ENCODE measurements around the gene SLC39A11. TPM values are rescaled to one million over a fixed set of nuclear protein-coding genes. Genes with fewer than 3 reads are reported as not detected.
A peak's percentile ranks its signal among the peaks of the same experiment; 100 is the strongest.

Gene SLC39A11
- total and polyA plus RNA-seq, 2 of the 13 experiments (the other 11 are each of a cell fraction or from before 2014, with no cell fraction given): 17.2 to 31.5 TPM

DNA sequence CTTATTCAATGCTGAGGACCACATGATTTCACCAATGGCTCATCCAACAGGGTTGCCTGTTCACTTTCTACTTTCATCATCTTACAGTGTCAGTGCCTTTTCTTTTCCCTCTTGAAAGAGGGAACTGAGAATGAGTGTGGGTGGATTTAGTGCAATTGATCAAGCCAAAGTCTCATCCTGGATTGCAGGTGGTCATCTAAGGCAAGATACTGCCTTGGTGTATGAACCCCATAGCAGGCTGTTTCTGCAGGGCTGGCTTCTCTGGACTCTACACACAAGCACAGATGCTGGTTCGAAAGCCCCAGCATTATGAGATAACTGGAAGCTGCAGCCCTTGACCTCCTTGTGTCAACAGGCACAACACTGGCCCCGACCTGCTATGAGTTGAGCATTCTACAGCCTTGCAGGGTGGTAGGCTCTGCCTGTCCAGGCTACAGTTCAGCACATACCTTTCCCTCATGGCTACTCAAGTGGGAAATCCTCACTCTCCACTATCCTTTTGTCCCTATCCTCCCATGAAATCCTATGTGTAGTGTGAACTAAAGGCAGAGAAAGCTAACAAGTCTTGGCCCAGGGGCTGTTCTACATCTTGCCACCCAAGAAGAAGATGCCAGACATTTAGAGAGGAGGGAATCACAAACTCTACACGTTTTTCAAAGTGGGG lies 358.7 kb downstream of the SLC39A11 start (continued):
- TF ChIP-seq SOX13 (IDR thresholded peaks at IDR 0.05) (no peak), SOX13 (CRISPR knock-in tag; conservative IDR thresholded peaks at IDR 0.05 in 1 of 2, IDR thresholded peaks at IDR 0.05 in 1 of 2) (peak in 1 of 2 experiments; percentile 30; a peak in 1 of 4 replicates), ZNF160 (CRISPR knock-in tag; IDR thresholded peaks at IDR 0.05) (no peak), AKAP8 (CRISPR knock-in tag; IDR thresholded peaks at IDR 0.05) (no peak), TP53 (CRISPR knock-in tag; conservative IDR thresholded peaks at IDR 0.05) (no peak), SAFB2 (CRISPR knock-in tag; IDR thresholded peaks at IDR 0.05; ENCODE audit: borderline replicate concordance, low read depth) (no peak), KDM5B (CRISPR knock-in tag; IDR thresholded peaks at IDR 0.05; ENCODE audit: borderline replicate concordance) (no peak; the same call in 1 of the 2 replicates)
- TF ChIP-seq, protein P1, sequence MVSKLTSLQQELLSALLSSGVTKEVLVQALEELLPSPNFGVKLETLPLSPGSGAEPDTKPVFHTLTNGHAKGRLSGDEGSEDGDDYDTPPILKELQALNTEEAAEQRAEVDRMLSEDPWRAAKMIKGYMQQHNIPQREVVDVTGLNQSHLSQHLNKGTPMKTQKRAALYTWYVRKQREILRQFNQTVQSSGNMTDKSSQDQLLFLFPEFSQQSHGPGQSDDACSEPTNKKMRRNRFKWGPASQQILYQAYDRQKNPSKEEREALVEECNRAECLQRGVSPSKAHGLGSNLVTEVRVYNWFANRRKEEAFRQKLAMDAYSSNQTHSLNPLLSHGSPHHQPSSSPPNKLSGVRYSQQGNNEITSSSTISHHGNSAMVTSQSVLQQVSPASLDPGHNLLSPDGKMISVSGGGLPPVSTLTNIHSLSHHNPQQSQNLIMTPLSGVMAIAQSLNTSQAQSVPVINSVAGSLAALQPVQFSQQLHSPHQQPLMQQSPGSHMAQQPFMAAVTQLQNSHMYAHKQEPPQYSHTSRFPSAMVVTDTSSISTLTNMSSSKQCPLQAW (CRISPR knock-in tag; IDR thresholded peaks at IDR 0.05): peak; percentile 49; the same call in 1 of the 2 replicates
- TF ChIP-seq, protein P2, sequence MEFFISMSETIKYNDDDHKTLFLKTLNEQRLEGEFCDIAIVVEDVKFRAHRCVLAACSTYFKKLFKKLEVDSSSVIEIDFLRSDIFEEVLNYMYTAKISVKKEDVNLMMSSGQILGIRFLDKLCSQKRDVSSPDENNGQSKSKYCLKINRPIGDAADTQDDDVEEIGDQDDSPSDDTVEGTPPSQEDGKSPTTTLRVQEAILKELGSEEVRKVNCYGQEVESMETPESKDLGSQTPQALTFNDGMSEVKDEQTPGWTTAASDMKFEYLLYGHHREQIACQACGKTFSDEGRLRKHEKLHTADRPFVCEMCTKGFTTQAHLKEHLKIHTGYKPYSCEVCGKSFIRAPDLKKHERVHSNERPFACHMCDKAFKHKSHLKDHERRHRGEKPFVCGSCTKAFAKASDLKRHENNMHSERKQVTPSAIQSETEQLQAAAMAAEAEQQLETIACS (CRISPR knock-in tag; IDR thresholded peaks at IDR 0.05): no peak
- TF ChIP-seq, protein P3, sequence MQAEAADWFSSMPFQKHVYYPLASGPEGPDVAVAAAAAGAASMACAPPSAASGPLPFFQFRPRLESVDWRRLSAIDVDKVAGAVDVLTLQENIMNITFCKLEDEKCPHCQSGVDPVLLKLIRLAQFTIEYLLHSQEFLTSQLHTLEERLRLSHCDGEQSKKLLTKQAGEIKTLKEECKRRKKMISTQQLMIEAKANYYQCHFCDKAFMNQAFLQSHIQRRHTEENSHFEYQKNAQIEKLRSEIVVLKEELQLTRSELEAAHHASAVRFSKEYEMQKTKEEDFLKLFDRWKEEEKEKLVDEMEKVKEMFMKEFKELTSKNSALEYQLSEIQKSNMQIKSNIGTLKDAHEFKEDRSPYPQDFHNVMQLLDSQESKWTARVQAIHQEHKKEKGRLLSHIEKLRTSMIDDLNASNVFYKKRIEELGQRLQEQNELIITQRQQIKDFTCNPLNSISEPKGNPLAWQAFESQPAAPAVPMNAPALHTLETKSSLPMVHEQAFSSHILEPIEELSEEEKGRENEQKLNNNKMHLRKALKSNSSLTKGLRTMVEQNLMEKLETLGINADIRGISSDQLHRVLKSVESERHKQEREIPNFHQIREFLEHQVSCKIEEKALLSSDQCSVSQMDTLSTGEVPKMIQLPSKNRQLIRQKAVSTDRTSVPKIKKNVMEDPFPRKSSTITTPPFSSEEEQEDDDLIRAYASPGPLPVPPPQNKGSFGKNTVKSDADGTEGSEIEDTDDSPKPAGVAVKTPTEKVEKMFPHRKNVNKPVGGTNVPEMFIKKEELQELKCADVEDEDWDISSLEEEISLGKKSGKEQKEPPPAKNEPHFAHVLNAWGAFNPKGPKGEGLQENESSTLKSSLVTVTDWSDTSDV (CRISPR knock-in tag; IDR thresholded peaks at IDR 0.05): no peak
- TF ChIP-seq, protein P4, sequence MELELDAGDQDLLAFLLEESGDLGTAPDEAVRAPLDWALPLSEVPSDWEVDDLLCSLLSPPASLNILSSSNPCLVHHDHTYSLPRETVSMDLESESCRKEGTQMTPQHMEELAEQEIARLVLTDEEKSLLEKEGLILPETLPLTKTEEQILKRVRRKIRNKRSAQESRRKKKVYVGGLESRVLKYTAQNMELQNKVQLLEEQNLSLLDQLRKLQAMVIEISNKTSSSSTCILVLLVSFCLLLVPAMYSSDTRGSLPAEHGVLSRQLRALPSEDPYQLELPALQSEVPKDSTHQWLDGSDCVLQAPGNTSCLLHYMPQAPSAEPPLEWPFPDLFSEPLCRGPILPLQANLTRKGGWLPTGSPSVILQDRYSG (CRISPR knock-in tag; IDR thresholded peaks at IDR 0.05): no peak
- TF ChIP-seq, protein P5, sequence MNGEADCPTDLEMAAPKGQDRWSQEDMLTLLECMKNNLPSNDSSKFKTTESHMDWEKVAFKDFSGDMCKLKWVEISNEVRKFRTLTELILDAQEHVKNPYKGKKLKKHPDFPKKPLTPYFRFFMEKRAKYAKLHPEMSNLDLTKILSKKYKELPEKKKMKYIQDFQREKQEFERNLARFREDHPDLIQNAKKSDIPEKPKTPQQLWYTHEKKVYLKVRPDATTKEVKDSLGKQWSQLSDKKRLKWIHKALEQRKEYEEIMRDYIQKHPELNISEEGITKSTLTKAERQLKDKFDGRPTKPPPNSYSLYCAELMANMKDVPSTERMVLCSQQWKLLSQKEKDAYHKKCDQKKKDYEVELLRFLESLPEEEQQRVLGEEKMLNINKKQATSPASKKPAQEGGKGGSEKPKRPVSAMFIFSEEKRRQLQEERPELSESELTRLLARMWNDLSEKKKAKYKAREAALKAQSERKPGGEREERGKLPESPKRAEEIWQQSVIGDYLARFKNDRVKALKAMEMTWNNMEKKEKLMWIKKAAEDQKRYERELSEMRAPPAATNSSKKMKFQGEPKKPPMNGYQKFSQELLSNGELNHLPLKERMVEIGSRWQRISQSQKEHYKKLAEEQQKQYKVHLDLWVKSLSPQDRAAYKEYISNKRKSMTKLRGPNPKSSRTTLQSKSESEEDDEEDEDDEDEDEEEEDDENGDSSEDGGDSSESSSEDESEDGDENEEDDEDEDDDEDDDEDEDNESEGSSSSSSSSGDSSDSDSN (CRISPR knock-in tag; IDR thresholded peaks at IDR 0.05): 0 out of 2 replicates have a peak, but pooled peaks have one; percentile 21
- TF ChIP-seq, protein P6, sequence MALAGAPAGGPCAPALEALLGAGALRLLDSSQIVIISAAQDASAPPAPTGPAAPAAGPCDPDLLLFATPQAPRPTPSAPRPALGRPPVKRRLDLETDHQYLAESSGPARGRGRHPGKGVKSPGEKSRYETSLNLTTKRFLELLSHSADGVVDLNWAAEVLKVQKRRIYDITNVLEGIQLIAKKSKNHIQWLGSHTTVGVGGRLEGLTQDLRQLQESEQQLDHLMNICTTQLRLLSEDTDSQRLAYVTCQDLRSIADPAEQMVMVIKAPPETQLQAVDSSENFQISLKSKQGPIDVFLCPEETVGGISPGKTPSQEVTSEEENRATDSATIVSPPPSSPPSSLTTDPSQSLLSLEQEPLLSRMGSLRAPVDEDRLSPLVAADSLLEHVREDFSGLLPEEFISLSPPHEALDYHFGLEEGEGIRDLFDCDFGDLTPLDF (CRISPR knock-in tag; IDR thresholded peaks at IDR 0.05): no peak
- TF ChIP-seq, protein P7, sequence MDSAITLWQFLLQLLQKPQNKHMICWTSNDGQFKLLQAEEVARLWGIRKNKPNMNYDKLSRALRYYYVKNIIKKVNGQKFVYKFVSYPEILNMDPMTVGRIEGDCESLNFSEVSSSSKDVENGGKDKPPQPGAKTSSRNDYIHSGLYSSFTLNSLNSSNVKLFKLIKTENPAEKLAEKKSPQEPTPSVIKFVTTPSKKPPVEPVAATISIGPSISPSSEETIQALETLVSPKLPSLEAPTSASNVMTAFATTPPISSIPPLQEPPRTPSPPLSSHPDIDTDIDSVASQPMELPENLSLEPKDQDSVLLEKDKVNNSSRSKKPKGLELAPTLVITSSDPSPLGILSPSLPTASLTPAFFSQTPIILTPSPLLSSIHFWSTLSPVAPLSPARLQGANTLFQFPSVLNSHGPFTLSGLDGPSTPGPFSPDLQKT (CRISPR knock-in tag; IDR thresholded peaks at IDR 0.05; ENCODE audit: borderline replicate concordance): no peak

Measured in HepG2 (cell line).